NCI-H82 (cell line): ENCODE measurements around the gene HSD3B7.
"Not testable (repeated sequence)": the region's sequence is repeated elsewhere in the genome, so short reads cannot be mapped to it uniquely, and the experiment has no call there.

Source experiments
- DNase-seq: peaks from one replicate; lab custom pipeline; 2025; lab: John Stamatoyannopoulos, UW

Gene HSD3B7

GRCh38 chr16:30984669-30985400, at the start of gene HSD3B7:
Gene HSD3B7, plus strand, starts transcription at chr16:30985207. Its CDS starts 452 bp downstream, at chr16:30985659.
- peak; percentile 85 for DNase-seq

GRCh38 chr16:30937692-30938091, 47.3 kb upstream of the HSD3B7 start:
- DNase-seq = no peak

- DNase-seq = not testable (repeated sequence)
Observed at GRCh38 chr16:30939571-30939970, 45.4 kb upstream of the HSD3B7 start.

GRCh38 chr16:30941600-30942425, 43.2 kb upstream of the HSD3B7 start:
- DNase-seq = peak; percentile 77

GRCh38 chr16:30942426-30942806, 42.6 kb upstream of the HSD3B7 start:
- DNase-seq = no peak

- DNase-seq = no peak
Observed at GRCh38 chr16:30944352-30944751, 40.7 kb upstream of the HSD3B7 start.

GRCh38 chr16:30946671-30947540, 38.1 kb upstream of the HSD3B7 start:
- DNase-seq = no peak

GRCh38 chr16:30947541-30947858, 37.5 kb upstream of the HSD3B7 start:
- DNase-seq = no peak

- DNase-seq = peak; percentile 75
Observed at GRCh38 chr16:30947859-30948666, 36.9 kb upstream of the HSD3B7 start.

GRCh38 chr16:30948667-30949649, 36.0 kb upstream of the HSD3B7 start, which contains the start of gene ORAI3:
Gene ORAI3, plus strand, starts transcription at chr16:30949068. Its CDS starts 222 bp downstream, at chr16:30949290.
- peak; percentile 28 for DNase-seq

- peak; percentile 38 for DNase-seq
Observed at GRCh38 chr16:30949650-30950515, 35.1 kb upstream of the HSD3B7 start.

- no peak for DNase-seq
Observed at GRCh38 chr16:30950516-30951065, 34.4 kb upstream of the HSD3B7 start.

GRCh38 chr16:30951193-30951592, 33.8 kb upstream of the HSD3B7 start:
- DNase-seq = no peak

- no peak for DNase-seq
Observed at GRCh38 chr16:30951750-30952149, 33.3 kb upstream of the HSD3B7 start.

- no peak for DNase-seq
Observed at GRCh38 chr16:30953111-30953510, 31.9 kb upstream of the HSD3B7 start.

GRCh38 chr16:30953511-30954124, 31.4 kb upstream of the HSD3B7 start:
- peak; percentile 95 for DNase-seq

- DNase-seq = no peak
Observed at GRCh38 chr16:30954993-30955392, 30.0 kb upstream of the HSD3B7 start.
